ENCODE results near the gene AGRN.
"Not testable (repeated sequence)": the region's sequence is repeated elsewhere in the genome, so short reads cannot be mapped to it uniquely, and the experiment has no call there.

The AGRN gene

DNA sequence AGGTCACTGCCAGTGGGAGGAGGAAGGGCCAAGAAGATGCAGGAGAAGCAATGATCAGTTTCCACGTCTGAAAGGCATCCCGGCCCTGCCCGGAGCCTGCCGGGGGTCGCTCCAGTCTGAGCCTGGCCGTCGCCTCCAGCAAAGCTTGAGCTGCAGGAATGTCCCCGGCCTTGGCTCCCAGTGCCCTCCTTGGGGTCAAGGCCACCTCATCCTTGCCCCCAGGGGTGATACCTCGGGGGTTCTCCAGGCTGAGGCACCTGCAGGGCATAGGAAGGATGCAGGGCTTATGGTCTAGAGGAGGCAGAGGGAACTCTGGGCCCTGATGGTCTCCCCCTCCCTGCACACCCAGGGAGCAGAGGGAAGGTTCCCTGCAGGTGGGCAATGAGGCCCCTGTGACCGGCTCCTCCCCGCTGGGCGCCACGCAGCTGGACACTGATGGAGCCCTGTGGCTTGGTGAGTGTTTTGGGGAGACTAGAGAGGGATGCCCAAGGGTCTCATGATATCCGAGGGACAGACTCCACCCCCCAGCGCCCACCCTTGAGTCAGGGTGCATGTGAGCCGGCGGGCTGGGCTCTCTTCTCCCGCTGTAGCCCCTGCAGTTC, 34.3 kb downstream of the AGRN start:
- no peak for DNase-seq

DNA sequence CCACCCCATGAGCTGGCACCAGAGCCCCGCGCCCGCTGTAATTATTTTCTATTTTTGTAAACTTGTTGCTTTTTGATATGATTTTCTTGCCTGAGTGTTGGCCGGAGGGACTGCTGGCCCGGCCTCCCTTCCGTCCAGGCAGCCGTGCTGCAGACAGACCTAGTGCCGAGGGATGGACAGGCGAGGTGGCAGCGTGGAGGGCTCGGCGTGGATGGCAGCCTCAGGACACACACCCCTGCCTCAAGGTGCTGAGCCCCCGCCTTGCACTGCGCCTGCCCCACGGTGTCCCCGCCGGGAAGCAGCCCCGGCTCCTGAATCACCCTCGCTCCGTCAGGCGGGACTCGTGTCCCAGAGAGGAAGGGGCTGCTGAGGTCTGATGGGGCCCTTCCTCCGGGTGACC, 35.1 kb downstream of the AGRN start:
- no peak for DNase-seq

DNA sequence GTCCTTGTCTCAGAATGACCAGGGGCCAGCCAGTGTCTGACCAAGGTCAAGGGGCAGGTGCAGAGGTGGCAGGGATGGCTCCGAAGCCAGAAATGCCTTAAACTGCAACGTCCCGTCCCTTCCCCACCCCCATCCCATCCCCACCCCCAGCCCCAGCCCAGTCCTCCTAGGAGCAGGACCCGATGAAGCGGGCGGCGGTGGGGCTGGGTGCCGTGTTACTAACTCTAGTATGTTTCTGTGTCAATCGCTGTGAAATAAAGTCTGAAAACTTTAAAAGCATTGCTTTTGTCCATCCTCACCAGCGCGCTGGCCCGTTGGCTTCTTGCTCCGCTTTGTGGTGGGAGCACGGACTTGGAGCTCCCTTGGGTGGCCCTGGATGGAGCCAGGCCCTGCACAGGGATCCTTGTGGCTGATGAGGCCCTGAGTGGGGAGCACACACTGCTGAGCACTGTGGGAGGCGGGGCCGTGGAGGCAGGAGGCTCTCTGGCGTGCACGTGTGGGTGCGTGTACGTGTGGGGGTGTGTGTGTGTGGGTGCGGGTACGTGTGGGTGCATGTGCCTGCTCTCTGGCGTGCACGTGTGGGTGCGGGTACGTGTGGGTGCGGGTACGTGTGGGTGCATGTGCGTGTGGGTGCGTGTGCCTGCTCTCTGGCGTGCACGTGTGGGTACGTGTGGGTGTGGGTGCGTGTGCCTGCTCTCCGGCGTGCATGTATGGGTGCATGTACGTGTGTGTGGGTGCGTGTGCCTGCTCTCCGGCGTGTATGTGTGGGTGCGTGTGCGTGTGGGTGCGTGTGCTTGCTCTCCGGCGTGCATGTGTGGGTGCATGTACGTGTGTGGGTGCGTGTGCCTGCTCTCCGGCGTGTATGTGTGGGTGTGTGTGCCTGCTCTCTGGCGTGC, 36.2 kb downstream of the AGRN start:
- DNase-seq, result no peak

DNA sequence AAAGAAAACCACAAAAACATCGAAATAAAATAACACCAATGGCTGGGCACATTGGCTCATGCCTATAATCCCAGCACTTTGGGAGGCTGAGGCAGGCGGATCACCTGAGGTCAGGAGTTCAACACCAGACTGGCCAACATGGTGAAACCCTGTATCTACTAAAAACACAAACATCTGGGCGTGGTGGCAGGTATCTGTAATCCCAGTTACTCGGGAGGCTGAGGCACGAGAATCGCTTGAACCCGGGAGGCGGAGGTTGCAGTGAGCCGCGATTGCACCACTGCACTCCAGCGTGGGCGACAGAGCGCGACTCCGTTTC, 37.8 kb downstream of the AGRN start:
- not testable (repeated sequence) for DNase-seq

DNA sequence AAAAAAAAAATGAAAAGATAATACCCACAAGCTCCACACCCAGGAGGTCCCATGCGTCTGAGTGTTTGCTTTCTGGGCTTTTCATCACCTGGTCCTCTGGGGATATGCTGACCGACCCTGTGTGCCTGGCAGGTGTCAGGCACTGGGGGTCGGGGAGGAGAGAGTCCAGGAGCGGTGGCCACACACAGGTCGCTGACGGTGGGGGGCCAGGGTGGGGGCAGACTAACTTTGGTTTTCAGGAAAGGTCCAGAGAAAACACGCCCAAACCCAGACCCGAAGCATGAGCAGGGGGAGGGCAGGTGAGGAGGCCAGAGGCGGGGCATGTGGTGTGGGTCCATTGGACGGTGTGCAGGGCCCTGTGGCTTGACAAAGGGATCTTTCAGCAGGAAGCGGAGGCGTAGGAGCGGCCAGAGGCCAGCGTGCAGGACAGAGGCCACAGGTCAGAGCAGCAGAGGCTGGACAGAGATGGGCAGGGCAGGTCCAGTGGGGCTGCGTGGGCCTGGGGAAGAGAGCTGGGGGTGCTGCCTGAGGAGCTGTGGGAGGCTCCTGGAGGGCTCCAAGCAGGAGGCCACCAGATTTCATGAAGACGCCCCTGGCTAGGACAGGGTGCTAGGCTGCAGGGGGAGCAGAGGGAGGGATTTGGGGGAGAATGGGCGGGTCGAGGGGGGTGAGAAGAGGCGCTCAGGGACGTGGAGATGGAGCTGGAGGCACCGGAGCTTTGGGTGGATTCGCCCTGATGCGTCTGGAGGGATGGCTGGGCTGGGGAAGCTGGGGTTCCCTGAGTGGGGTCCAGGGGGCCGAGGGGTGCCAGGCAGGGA, 38.4 kb downstream of the AGRN start:
- DNase-seq, result no peak

DNA sequence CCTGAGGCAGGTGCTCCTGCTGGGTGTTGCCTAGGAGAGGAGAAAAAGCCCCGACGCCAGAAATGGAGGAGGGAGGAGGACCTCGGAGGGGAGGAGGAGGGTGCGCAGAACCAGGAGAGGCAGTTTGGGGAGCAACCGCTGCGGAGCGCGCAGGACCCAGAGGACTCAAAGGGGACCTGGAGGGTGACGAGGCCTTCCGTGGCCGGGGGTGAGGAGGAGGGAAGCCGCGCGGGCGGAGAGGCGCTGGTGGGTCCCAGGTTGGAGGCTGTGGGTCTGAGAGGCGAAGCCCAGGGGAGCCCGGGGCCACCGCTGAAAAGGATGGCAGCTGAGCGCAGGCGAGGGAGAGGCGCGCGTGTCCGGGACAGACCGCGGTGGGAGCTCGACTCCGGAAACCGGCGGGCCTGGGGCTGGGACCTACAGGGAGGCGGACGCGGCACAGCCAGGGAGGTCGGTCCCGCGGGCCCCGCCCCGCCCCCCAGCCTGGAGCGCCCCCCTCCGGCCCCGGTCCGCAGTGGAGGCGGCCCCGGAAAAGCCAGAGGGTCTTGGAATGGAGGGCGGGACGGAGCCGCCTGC, 39.1 kb downstream of the AGRN start:
- DNase-seq, result peak; percentile 30

DNA sequence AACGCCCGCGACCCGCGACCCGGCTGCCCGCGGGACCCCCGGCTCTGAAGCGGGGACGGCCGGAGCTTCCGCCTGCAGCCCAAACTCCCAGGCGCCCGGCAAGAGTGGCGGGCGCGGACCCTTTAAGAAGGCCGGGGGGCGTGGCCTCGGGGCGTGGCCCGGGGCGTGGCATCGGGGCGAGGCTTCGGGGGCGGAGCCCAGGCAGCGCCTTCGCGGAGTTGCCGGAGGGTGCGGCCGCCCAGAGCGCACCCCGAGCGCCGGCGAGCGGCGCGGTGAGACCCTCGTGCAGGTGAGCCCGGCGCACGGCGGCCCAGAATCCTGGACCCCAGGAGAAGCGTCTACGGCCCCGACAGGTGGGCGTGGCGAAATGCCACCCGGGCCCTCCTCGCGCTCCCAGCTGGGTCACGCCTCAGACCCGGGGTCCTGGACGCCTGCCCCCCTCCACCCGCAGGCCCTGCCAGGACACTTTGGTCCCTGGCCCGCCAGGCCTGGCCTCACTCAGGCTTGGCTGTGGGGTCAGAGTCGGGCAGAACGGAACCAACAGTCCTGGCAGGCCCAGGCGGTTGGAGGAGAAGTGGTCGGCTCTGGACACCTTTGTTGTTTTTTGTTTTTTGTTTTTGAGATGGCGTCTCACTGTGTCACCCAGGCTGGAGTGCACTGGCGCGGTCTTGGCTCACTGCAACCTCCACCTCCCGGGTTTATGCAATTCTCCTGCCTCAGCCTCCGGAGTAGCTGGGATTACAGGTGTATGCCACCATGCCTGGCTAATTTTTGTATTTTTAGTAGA, 39.8 kb downstream of the AGRN start:
- peak; percentile 85 for DNase-seq

DNA sequence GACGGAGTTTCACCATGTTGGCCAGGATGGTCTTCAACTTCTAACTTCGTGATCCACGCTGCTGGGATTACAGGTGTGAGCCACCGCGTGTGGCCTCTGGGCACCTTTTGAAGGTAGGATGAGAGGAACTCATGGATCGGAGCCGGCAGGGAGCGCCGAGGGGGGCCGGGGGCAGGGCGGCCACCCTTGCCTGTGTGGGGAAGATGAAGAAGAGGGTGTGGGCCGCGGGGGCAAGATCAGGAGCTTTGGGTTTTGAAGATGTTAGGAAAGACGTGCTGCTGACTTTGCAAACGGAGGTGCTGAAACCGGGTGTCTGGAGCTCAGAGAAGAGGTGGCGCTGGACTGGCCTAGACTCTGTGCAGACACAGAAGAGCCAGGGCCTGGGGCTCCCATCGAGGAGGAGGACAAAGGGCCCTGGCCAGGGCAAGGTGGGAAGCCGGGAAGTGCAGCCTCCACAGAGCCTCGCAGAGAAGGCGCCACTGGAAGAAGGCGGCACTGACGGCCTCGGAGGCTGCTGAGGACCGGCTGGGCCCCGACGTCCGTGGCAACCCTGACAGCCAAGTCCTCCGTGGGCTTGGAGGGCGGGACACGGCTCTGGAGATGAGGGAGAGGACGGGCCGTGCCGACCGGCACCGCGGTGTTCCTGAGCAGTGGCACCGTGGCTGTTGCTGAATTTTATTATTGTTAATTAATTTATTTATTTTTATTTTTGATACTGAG, 40.5 kb downstream of the AGRN start:
- no peak for DNase-seq

DNA sequence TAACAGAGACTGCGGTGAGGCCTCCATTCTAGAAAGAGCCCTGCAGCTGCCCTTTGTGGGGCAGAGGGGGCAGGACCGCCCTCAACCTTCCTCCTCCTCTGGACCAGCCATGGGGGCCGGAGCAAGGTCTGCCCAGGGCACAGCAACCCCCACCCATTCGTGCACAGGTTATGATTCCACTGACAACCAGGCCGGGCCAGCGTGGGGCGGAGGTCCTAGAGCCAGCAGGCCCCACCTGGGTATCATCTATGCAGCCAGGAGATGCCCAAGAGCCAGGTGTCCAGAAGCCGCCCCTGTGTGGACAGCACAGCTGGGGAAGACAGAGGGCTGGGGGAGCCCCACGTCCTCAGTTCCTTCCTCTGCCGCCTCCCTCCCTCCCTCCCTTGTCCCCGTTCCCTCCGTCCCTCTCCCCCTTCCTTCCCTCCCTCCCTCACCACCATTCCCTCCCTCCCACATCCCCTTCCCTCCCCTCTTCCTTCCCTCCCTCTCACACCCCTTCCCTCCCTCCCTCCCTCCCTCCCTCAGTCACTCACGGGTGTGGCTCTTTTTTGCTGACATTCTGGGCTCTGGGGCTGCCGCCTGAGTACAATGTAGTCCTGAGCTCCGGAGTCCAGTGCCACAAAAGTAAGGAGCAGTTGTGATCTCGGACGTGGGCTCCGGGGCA, 41.9 kb downstream of the AGRN start:
- DNase-seq, result no peak

DNA sequence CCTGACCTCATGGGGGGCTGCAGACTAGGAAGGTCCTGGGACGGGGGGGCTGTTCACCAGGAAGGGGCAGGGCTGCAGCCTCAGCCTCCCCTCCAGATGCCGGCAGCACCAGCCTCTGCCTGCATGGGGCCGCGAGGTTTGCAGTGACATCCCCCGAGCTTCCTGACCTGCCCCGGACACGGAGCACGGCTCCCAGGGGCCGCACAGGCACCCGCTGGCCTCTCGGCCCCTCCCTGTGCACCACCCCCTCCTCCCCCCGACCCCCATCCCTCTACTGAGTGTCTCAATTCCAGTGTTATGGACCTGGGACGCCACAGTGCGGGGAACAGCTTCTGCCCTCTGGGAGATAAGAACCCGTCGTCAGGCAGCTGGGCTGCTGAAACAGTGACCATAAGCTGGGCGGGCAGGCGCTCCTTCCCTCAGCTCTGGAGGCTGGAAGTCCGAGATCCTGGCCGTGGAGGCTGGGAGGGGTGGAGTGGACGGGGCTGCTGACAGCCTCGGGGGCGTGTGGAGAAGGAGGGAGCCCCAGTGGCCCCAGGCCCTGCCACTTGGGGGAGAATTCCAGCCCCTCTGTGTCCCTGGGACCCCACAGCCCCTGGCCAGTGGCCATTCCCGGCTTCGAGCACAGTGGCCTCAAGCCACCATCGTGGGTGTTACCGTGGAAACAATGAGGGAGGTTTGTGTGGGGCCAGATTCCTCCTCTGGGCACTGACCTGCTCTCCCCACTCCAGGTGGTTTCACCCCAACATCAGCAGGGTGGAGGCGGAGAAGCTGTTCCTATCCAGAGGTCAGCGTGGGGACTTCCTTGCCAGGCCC, 42.6 kb downstream of the AGRN start:
- no peak for DNase-seq

DNA sequence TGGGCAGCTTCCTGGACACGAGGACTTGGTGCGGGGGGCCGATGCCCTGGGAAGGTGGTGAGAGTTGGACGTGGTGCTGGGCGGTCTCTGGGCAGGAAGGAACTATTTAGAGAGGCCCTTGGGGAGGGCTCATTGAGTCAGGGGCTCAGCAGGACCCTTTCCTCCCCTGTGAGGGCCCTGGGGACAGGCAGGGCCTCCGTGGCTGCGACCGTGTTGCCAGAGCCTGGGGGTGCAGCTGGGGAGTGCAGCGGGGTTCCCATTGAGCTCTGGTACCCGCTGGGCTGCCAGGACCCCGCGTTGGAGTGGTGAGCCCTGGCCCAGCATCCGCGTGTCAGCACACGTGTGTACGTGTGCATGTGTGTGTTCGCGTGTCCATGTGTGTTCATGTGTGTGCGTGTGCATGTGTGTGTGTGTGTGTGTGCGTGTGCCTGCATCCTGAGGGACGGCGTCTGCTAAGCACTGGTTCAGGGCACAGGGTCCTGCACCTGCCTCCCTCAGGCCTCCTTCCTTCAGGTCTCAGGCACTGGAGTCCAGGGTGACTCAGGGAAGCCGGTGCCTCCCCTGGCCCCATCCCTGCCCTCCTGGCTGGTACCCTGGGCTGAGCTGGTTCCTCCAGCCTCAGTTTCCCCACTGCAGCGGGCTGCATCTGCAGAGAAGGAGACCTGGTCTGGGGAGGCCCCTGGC, 43.5 kb downstream of the AGRN start:
- no peak for DNase-seq

DNA sequence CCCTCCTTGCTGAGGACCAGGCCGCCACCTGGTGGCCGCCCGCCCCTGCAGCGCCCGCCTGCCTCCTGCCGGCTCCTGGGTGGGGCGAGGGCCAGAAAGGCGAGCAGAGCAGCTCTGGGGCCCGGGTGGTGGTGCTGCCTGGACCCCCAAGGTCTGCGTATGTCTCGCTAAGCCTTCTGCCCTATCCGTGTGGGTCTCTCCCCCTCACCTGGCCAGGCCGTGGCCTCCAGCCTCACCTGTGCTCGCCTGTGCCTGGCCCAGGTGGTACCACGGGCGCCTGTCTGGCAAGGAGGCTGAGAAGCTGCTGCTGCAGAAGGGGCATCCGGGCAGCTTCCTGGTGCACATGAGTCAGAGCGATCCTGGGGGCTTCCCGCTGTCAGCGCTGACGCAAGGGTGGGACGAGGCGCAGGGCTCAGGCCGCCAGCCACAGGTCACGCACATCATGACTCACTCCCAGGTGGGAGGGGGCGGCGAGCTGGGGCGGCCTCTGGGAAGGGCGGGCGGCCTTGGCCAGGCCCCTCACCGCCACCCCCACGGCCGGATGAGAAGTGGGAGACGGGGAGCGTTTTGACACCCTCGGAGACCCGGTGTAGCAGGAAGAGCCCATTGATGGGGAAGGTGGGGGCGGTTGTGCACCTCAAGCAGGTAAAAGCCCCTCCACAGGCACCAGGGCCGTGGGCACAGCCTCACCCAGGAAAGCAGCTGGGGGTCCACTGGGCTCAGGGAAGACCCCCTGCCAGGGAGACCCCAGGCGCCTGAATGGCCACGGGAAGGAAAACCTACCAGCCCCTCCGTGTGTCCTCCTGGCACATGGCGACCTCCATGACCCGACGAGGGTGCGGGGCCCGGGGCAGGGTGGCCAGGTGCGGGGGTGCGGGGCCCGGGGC, 44.3 kb downstream of the AGRN start:
- peak; percentile 9 for DNase-seq

DNA sequence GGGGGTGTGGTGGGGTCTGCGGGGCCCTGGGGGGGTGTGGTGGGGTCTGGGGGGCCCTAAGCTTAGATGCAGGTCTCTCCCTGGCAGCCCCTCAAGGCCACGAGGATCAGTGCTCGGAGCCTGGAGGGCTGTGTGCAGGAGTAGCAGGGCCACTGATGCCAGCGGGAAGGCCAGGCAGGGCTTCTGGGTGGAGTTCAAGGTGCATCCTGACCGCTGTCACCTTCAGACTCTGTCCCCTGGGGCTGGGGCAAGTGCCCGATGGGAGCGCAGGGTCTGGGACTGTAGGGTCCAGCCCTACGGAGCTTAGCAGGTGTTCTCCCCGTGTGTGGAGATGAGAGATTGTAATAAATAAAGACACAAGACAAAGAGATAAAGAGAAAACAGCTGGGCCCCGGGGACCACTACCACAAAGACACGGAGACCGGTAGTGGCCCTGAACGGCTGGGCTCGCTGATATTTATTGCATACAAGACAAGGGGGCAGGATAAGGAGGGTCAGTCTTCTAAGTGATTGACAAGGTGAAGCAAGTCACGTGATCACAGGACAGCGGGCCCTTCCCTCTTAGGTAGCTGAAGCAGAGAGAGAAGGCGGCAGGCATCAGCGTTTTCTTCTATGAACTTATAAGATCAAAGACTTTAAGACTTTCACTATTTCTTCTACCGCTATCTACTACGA, 45.5 kb downstream of the AGRN start:
- no peak for DNase-seq

DNA sequence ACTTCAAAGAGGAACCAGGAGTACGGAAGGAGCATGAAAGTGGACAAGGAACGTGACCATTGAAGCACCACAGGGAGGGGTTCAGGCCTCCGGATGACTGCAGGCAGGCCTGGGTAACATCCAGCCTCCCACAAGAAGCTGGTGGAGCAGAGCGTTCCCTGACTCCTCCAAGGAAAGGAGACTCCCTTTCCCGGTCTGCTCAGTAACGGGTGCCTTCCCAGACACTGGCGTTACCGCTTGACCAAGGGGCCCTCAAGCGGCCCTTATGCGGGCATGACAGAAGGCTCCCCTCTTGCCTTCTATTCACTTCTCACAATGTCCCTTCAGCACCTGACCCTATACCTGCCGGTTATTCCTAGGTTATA, 46.0 kb downstream of the AGRN start:
- DNase-seq, result not testable (repeated sequence)

DNA sequence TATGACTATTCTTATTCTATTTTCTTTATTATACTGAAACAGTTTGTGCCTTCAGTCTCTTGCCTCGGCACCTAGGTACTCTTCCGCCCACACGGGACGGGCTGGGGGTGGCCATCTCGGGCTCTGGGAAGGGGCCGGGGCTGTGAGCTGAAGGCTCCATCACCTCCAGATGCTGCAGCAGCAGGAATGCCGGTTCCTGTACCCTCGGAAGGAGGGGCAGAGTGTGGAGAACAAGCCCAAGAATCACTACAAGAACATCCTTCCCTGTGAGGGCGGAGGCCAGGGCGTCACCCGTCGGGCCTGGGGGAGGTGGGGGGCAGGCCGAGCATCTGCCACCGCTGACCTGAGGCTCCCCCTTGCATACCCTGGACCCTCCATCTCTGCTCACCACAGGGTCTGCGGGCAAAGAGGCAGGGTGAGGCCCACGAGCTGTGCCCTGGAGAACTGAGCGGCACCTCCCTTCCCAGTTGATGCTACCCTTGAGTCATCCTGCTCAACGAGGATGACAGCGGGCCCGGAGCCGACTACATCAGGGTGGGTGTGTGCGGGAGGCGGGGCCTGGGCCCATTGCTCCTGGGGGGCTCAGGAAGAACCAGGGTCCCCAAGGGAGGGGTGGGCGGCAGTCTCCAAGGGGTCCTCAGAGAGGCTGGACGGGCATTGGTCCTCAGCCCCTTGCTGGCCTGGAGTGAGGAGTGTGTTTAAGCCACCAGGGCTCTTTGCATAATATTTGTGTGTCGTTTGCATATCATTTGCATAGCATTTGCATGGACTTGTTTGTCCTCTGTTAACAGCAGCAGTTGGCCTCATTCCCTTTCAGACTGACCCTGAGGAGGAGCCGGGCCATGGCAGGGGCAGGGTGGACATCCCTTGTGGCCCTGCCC, 46.7 kb downstream of the AGRN start:
- no peak for DNase-seq

DNA sequence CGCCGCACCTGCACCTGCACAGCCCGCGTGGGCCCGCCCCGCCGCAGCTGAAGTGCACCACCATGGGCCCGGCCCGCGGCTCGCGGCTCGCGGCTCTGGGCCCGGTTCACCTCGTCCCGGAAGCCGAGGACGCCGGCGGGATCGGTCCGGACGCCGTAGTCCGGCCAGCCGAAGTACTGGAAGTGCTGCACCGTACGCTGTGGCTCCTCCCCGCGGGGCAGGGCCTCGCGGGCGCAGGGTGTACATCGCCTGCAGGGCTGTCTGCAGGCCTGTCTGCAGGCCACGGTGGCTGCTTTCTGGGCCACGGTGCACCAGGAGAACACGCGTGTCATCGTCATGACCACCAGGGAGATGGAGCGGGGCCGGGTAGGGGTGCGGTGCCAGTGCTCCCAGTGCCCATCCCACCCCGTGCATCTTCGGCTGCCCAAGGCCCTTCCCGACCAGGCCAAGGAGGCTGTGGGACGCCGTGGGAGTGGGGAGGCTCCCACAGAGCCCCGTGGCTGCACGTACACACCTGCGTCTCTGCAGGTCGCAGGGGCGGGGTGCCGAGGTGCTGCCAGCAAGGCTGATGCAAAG, 47.5 kb downstream of the AGRN start:
- DNase-seq, result no peak
